Skeletal muscle tissue (tissue), 4 donors: ENCODE results near the gene SLITRK1. TPM values are rescaled to one million over a fixed set of nuclear protein-coding genes. Genes with fewer than 3 reads are reported as not detected.

Source experiments
- H3K27ac ChIP-seq: one replicate; pipeline ENCODE4 v1.7.0; 2013; ENCODE audit warnings: mild to moderate bottlenecking, low read depth, low read length, inconsistent platforms
- H3K27me3 ChIP-seq, 3 donors: one replicate each; pipeline ENCODE4 v1.7.0; 2013; ENCODE audit warnings: low read length in 3 of 3; ENCODE audit not compliant: control insufficient read depth in 3 of 3, insufficient read depth in 3 of 3
- H3K36me3 ChIP-seq, 3 donors: one replicate each; pipeline ENCODE4 v1.7.0; 2013; ENCODE audit warnings: low read length in 3 of 3; ENCODE audit not compliant: control insufficient read depth in 3 of 3, insufficient read depth in 3 of 3
- H3K4me1 ChIP-seq, 3 donors: one replicate each; pipeline ENCODE4 v1.7.0; 2013; ENCODE audit warnings: low read length in 3 of 3, mild to moderate bottlenecking in 3 of 3; ENCODE audit not compliant: control insufficient read depth in 3 of 3, insufficient read depth in 3 of 3
- H3K4me3 ChIP-seq, 3 donors: one replicate each; pipeline ENCODE4 v1.7.0; 2013; ENCODE audit warnings: low read length in 3 of 3
- H3K9ac ChIP-seq, 3 donors: one replicate each; pipeline ENCODE4 v1.7.0; 2013; ENCODE audit warnings: low read length in 3 of 3, mild to moderate bottlenecking in 3 of 3, moderate library complexity in 2 of 3, low read depth in 1 of 3
- H3K9me3 ChIP-seq, 3 donors: one replicate each; pipeline ENCODE4 v1.7.0; 2013; ENCODE audit warnings: low read length in 3 of 3; ENCODE audit not compliant: control insufficient read depth in 3 of 3
- total RNA-seq: library from RNA; depleted of rRNA; stranded (reverse); fragments of >200 nt; gene quantifications from one replicate; pipeline ENCODE4 v1.2.3, GENCODE V29; 2014
- donor health status: Osteomylitis.

SLITRK1 gene, protein sequence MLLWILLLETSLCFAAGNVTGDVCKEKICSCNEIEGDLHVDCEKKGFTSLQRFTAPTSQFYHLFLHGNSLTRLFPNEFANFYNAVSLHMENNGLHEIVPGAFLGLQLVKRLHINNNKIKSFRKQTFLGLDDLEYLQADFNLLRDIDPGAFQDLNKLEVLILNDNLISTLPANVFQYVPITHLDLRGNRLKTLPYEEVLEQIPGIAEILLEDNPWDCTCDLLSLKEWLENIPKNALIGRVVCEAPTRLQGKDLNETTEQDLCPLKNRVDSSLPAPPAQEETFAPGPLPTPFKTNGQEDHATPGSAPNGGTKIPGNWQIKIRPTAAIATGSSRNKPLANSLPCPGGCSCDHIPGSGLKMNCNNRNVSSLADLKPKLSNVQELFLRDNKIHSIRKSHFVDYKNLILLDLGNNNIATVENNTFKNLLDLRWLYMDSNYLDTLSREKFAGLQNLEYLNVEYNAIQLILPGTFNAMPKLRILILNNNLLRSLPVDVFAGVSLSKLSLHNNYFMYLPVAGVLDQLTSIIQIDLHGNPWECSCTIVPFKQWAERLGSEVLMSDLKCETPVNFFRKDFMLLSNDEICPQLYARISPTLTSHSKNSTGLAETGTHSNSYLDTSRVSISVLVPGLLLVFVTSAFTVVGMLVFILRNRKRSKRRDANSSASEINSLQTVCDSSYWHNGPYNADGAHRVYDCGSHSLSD
- 0.52 TPM for total RNA-seq

GRCh38 chr13:83881917-83882605 is at the start of gene SLITRK1:
Gene SLITRK1, minus strand, starts transcription at chr13:83882474. Its CDS starts 967 bp downstream, at chr13:83881507.
- Histone ChIP-seq H3K27ac (no peak within 1 kb of the TSS), H3K4me3 (no peak within 1 kb of the TSS), H3K9ac (no peak within 1 kb of the TSS), H3K9me3 (peaks cover 0 to 2% (median 0%) of the 10 kb centered on the region in 3 donors), H3K36me3 (no peaks in the 10 kb centered on the region), H3K4me1 (peaks cover 0 to 2% (median 2%) of the 10 kb centered on the region in 3 donors), H3K27me3 (peaks cover 33 to 36% (median 35%) of the 10 kb centered on the region in 3 donors)

DNA sequence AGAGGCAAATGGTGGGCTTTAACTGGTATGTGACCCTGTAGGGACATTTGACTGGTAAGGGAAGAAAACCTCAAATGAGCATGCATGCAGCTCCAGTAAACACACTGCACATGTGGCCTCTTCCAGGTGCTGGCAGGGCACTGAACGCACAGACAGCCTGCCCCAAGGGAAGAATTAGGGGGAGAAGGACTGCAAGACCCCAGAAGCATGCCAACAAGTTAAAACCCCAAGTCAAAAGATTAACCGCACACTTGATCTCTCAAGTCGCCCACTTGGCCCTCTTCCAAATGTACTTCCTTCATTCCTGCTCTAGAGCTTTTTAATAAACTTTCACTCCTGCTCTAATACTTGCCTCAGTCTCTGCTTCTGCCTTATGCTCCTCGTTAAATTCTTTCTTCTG is 46.9 kb upstream of the SLITRK1 start:
- Histone ChIP-seq H3K36me3 (no peaks in the 10 kb centered on the region), H3K9ac (no peak overlapping the region), H3K27me3 (no peaks in the 10 kb centered on the region), H3K4me3 (no peak overlapping the region), H3K4me1 (no peaks in the 10 kb centered on the region), H3K9me3 (no peaks in the 10 kb centered on the region), H3K27ac (no peak overlapping the region)

DNA sequence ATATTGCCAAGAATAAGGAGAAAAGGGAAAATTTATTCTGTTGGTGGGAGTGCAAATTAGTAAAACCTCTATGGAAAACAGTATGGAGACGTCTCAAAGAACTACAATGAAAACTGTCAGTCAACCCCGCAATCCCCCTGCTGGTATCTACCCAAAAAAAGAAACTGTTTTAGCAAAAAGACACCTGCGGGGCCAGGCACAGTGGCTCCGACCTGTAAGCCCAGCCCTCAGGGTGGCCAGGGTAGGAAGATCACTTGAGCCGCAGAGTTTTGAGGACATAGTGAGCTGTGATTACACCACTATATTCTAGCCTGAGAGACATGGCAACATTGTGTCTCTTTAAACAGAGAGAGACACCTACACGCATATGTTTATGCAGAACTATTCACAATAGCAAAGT is 37.5 kb upstream of the SLITRK1 start:
- H3K36me3 ChIP-seq, result no peaks in the 10 kb centered on the region
- H3K27ac ChIP-seq, result no peak overlapping the region
- no peak overlapping the region for H3K4me3 ChIP-seq
- H3K27me3 ChIP-seq, result no peaks in the 10 kb centered on the region
- no peaks in the 10 kb centered on the region for H3K4me1 ChIP-seq
- no peaks in the 10 kb centered on the region for H3K9me3 ChIP-seq
- no peak overlapping the region for H3K9ac ChIP-seq

DNA sequence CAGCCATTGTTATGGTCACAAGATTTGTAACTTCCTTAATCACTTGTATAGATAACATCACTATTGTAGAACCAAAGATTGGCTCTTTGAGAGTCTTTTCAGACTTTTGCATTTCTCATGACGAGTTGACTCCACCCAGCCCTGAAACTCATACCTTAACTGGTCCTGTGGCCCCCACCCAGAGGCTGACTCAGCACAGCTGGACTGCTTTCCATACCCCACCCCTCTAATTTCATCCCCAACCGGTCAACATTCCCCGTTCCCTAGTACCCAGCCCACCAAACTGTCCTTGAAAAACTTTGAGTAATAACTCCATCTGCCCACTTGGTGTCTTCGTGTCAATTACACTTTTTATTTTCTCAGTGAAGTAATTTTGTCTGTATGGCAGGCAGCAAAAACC is 32.1 kb upstream of the SLITRK1 start:
- Histone ChIP-seq H3K27me3 (no peaks in the 10 kb centered on the region), H3K4me3 (no peak overlapping the region), H3K27ac (no peak overlapping the region), H3K9me3 (no peaks in the 10 kb centered on the region), H3K9ac (no peak overlapping the region), H3K4me1 (no peaks in the 10 kb centered on the region), H3K36me3 (no peaks in the 10 kb centered on the region)

GRCh38 chr13:83907196-83907989 is 25.1 kb upstream of the SLITRK1 start:
- no peaks in the 10 kb centered on the region for H3K27me3 ChIP-seq
- no peaks in the 10 kb centered on the region for H3K9me3 ChIP-seq
- H3K9ac ChIP-seq, result no peak overlapping the region
- H3K4me1 ChIP-seq, result no peaks in the 10 kb centered on the region
- H3K27ac ChIP-seq, result no peak overlapping the region
- no peak overlapping the region for H3K4me3 ChIP-seq
- H3K36me3 ChIP-seq, result no peaks in the 10 kb centered on the region

GRCh38 chr13:83906240-83906820 is 24.1 kb upstream of the SLITRK1 start:
- no peak overlapping the region for H3K9ac ChIP-seq
- H3K4me1 ChIP-seq, result no peaks in the 10 kb centered on the region
- H3K9me3 ChIP-seq, result no peaks in the 10 kb centered on the region
- H3K36me3 ChIP-seq, result no peaks in the 10 kb centered on the region
- H3K4me3 ChIP-seq, result no peak overlapping the region
- H3K27ac ChIP-seq, result no peak overlapping the region
- H3K27me3 ChIP-seq, result no peaks in the 10 kb centered on the region

DNA sequence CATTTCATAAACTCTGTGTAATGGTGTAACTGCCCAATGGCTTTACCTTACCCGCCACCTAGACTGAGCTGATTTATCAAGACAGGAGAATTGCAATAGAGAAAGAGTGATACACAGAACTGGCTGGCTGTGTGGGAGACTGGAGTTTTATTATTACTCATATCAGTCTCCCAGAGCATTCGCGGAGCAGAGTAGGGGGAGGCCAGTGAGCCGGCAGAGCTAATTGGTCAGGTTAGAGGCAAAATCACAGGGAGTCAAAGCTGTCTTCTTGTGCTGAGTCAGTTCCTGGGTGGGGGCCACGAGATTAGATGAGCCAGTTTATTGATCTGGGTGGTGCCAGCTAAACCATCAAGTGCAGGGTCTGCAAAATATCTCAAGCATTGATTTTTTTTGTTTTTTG is 23.4 kb upstream of the SLITRK1 start:
- Histone ChIP-seq H3K27ac (no peak overlapping the region), H3K9ac (no peak overlapping the region), H3K27me3 (no peaks in the 10 kb centered on the region), H3K9me3 (no peaks in the 10 kb centered on the region), H3K4me1 (no peaks in the 10 kb centered on the region), H3K4me3 (no peak overlapping the region), H3K36me3 (no peaks in the 10 kb centered on the region)

DNA sequence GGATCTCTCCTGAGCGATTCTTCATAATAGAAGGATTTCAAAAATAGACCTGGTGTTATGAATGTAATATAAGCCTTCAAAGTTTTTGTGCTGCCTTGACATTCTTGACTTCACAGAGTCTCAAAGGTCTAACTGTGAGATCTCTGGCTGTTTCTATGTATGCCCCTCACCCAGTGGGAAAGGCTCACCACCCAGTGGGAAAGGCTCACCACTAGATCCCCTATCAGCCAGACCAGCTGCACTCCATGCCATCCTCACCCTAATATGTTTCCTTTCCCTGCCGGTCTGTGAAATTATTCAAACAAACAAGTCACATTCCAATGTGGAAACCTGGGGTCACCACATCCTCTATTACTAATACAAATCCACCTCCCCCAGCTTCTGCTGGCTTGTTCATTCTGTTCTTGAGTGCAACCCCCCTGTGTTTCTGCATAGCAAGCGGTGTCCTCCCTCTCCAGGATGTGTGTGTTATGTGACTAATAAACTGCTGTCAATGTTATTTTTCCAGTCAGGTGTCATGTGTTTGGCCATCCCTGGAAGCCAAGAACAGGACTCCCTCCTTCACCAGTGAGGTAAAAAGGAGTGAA is 13.8 kb upstream of the SLITRK1 start:
- H3K9me3 ChIP-seq, result peaks cover 0 to 2% (median 0%) of the 10 kb centered on the region in 3 donors
- H3K9ac ChIP-seq, result no peak overlapping the region
- no peaks in the 10 kb centered on the region for H3K4me1 ChIP-seq
- no peaks in the 10 kb centered on the region for H3K27me3 ChIP-seq
- no peak overlapping the region for H3K4me3 ChIP-seq
- no peaks in the 10 kb centered on the region for H3K36me3 ChIP-seq
- no peak overlapping the region for H3K27ac ChIP-seq

- H3K4me1 ChIP-seq, result no peaks in the 10 kb centered on the region
- H3K27ac ChIP-seq, result no peak overlapping the region
- no peaks in the 10 kb centered on the region for H3K9me3 ChIP-seq
- H3K9ac ChIP-seq, result no peak overlapping the region
- H3K27me3 ChIP-seq, result no peaks in the 10 kb centered on the region
- H3K4me3 ChIP-seq, result no peak overlapping the region
- no peaks in the 10 kb centered on the region for H3K36me3 ChIP-seq
Measured at GRCh38 chr13:83890358-83890757, 8.1 kb upstream of the SLITRK1 start.
